ENCODE data around the gene UROD. TPM values are rescaled to one million over a fixed set of nuclear protein-coding genes. Genes with fewer than 3 reads are reported as not detected.
A peak's percentile ranks its signal among the peaks of the same experiment; 100 is the strongest.

Gene UROD
- total RNA-seq, 4 donors from 2014 or later, result 53.1 to 95.1 (median 62.1) TPM

DNA sequence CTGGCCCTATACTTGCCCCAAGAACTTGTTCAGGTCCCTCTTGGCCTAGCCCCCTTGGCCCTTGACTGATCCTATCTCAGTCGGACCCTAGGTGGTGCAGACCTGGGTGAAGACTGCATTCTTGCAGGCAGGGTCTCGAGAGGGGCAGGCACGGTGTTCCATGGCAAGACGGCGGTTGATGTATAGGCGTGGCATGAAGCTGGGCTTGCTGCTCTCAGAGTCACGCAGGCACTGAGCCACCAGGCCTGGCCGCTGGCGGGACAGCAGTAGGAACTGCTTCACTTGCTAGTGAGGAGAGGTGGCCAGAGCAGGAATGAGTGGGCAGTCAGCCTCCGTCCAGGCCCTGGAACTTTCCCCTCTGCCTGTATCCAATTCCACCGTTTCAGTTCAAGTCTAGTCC is 4.7 kb upstream of the UROD start:
- Histone ChIP-seq H3K4me1 (peaks cover 0 to 25% (median 18%) of the 10 kb centered on the region in 4 donors), H3K9me3 (no peaks in the 10 kb centered on the region), H3K27me3 (no peaks in the 10 kb centered on the region), H3K27ac (no peak overlapping the region), H3K4me3 (no peak overlapping the region), H3K36me3 (peaks cover 0 to 70% (median 43%) of the 10 kb centered on the region in 3 donors)
- no peak for DNase-seq (ENCODE audit: low spot score in 2 of 2)
- WGBS, 2 donors, result 73 to 80% methylated on average over 11 of the region's 11 CpGs
- TF ChIP-seq, protein P1, sequence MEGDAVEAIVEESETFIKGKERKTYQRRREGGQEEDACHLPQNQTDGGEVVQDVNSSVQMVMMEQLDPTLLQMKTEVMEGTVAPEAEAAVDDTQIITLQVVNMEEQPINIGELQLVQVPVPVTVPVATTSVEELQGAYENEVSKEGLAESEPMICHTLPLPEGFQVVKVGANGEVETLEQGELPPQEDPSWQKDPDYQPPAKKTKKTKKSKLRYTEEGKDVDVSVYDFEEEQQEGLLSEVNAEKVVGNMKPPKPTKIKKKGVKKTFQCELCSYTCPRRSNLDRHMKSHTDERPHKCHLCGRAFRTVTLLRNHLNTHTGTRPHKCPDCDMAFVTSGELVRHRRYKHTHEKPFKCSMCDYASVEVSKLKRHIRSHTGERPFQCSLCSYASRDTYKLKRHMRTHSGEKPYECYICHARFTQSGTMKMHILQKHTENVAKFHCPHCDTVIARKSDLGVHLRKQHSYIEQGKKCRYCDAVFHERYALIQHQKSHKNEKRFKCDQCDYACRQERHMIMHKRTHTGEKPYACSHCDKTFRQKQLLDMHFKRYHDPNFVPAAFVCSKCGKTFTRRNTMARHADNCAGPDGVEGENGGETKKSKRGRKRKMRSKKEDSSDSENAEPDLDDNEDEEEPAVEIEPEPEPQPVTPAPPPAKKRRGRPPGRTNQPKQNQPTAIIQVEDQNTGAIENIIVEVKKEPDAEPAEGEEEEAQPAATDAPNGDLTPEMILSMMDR (IDR thresholded peaks at IDR 0.05), result no peak
- no peak for TF ChIP-seq POLR2A (IDR thresholded peaks at IDR 0.05)
- no peak for TF ChIP-seq EP300 (IDR thresholded peaks at IDR 0.05)

DNA sequence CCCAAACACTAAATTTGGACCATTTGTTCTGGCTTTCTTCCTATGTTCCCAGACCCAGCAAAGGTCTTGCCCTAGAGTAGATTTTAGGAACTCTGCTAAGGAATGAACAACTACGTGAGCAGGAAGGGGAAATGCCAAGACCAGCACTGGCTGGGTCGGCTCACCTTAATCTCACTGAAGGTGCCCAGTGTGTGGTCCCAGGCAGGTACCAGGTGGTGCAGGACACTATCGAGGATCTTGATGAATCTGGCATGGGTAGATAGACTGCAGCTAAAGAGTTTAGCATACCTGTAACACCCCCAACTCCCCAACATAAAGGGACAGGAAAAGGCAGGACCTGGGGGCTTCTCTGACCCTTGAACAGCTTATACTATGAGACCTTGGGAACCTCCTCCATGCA is 4.0 kb upstream of the UROD start:
- Histone ChIP-seq H3K27ac (no peak overlapping the region), H3K9me3 (no peaks in the 10 kb centered on the region), H3K4me1 (peaks cover 0 to 33% (median 26%) of the 10 kb centered on the region in 4 donors), H3K4me3 (no peak overlapping the region), H3K36me3 (peaks cover 0 to 62% (median 38%) of the 10 kb centered on the region in 3 donors), H3K27me3 (no peaks in the 10 kb centered on the region)
- 86 to 92% methylated on average over 3 of the region's 3 CpGs for WGBS, 2 donors
- no peak for DNase-seq (ENCODE audit: low spot score in 2 of 2)
- TF ChIP-seq POLR2A (IDR thresholded peaks at IDR 0.05), result no peak
- TF ChIP-seq, protein P1 (IDR thresholded peaks at IDR 0.05), result no peak
- TF ChIP-seq EP300 (IDR thresholded peaks at IDR 0.05), result no peak

- peaks cover 0 to 59% (median 33%) of the 10 kb centered on the region in 3 donors for H3K36me3 ChIP-seq
- no peaks in the 10 kb centered on the region for H3K27me3 ChIP-seq
- H3K27ac ChIP-seq, result no peak overlapping the region
- DNase-seq (ENCODE audit: low spot score in 2 of 2), result no peak
- no peaks in the 10 kb centered on the region for H3K9me3 ChIP-seq
- no peak overlapping the region for H3K4me3 ChIP-seq
- peaks cover 0 to 37% (median 30%) of the 10 kb centered on the region in 4 donors for H3K4me1 ChIP-seq
- TF ChIP-seq, protein P1 (IDR thresholded peaks at IDR 0.05), result no peak
- no peak for TF ChIP-seq EP300 (IDR thresholded peaks at IDR 0.05)
- no peak for TF ChIP-seq POLR2A (IDR thresholded peaks at IDR 0.05)
- WGBS, 2 donors, result 86 to 88% methylated on average over 11 to 12 of the region's 12 CpGs
Measured at GRCh38 chr1:45008516-45008915, 3.5 kb upstream of the UROD start.

DNA sequence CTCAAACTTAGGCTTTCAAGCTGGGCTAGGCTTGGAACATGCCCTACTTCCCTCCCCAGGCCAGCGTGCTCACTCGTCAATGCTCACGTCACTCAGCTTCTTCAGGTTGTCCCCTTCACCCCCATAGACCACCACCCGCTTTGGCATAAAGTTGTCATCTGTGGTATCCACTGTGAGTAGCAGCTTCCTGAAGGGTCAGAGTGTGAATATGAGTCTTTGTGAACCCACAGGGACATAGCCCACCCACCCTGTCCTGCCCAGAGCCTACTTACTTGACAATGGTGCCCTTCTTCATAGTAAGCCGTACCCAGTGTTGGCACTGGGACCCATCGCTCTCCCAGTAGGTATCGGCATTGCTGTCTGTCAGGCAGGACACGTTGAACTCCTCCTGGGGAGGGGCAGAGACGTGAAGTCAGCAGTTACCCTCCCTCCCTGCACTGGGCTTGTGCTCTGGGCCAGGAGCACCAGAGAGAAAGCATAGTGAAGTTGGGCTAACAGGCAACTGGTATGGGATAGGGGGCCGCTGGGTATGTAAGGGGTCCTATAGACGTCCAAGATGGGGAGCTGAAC is 2.7 kb upstream of the UROD start:
- H3K27me3 ChIP-seq, result no peaks in the 10 kb centered on the region
- no peak for TF ChIP-seq EP300 (IDR thresholded peaks at IDR 0.05)
- no peak for TF ChIP-seq POLR2A (IDR thresholded peaks at IDR 0.05)
- DNase-seq (ENCODE audit: low spot score in 2 of 2), result no peak
- no peaks in the 10 kb centered on the region for H3K9me3 ChIP-seq
- H3K36me3 ChIP-seq, result peaks cover 0 to 56% (median 26%) of the 10 kb centered on the region in 3 donors
- peak overlapping the region in 1 of 4 donors; percentile 89 for H3K4me3 ChIP-seq
- peak overlapping the region in 1 of 4 donors; percentile 91 for H3K27ac ChIP-seq
- WGBS, 2 donors, result 73 to 84% methylated on average over 11 of the region's 11 CpGs
- H3K4me1 ChIP-seq, result peaks cover 0 to 46% (median 32%) of the 10 kb centered on the region in 4 donors

DNA sequence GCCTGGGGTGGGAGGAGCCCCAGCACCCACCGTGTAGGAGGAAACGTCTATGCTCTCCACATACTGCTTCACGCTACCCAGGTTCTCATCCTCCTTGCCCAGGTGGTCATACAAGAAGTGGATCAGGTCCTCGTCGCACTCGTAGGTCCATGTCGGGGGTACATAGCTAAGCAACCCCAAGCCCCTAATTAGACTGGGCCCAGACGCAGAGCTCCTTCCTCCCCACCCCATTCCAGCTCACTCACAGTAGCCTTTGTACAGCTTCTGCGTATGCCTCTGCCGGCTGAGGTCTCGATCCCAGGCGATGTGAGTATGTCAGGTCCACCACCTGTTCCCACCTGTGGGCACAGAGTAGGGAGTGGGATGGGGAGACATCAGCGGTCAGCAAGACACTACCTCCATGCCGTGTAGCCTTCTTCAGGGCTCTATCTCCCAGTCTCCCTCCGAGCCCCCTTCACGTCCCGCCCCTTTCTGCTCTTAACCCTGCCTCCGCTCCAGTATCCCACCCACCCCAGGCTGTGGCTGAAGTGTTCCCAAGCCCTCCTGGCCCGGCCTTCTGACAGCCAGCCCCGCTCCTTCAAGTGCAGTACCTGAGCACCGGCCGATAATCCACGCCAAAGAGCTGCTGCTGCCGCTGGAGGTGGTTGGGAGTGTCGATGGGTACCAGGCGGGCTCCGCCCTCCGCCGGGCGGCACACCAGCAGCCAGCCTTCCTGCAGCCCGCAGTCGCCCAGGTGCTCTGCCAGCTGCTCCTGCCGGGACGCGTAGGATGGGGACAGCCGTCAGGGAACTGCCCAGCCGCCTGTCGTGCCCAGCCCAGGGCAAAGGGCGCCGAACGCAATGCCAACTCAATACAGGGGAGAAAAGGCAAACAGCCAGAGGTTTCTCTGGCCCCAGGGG is 1.8 kb upstream of the UROD start:
- Histone ChIP-seq H3K27me3 (no peaks in the 10 kb centered on the region), H3K36me3 (peaks cover 0 to 51% (median 19%) of the 10 kb centered on the region in 3 donors), H3K27ac (peak overlapping the region in 3 of 4 donors; percentile 87 to 91 (median 90)), H3K4me1 (peaks cover 0 to 52% (median 33%) of the 10 kb centered on the region in 4 donors), H3K4me3 (peak overlapping the region; percentile 61 to 98 (median 87)), H3K9me3 (no peaks in the 10 kb centered on the region)
- no peak for TF ChIP-seq EP300 (IDR thresholded peaks at IDR 0.05)
- no peak for TF ChIP-seq POLR2A (IDR thresholded peaks at IDR 0.05)
- TF ChIP-seq, protein P1 (IDR thresholded peaks at IDR 0.05), result no peak
- 17 to 19% methylated on average over 25 to 39 of the region's 41 CpGs for WGBS, 2 donors
- DNase-seq (ENCODE audit: low spot score in 2 of 2), result no peak

Data from tibial nerve (tissue), 4 donors.